Activated CD4-positive, alpha-beta T cell treated with anti-CD3 and anti-CD28 coated beads, Interleukin-10, Interleukin-2, amounts not matched to agents 100 ng/mL and 50 ng/mL, durations not matched to agents 16 hours and 8 hours (primary cell): ENCODE measurements around the gene DCTN5.
"Not testable (repeated sequence)": the region's sequence is repeated elsewhere in the genome, so short reads cannot be mapped to it uniquely, and the experiment has no call there.

Experiments used
- DNase-seq: peaks from one replicate; pipeline ENCODE4 v3.0.0-alpha.2; 2020

The DCTN5 gene

DNA sequence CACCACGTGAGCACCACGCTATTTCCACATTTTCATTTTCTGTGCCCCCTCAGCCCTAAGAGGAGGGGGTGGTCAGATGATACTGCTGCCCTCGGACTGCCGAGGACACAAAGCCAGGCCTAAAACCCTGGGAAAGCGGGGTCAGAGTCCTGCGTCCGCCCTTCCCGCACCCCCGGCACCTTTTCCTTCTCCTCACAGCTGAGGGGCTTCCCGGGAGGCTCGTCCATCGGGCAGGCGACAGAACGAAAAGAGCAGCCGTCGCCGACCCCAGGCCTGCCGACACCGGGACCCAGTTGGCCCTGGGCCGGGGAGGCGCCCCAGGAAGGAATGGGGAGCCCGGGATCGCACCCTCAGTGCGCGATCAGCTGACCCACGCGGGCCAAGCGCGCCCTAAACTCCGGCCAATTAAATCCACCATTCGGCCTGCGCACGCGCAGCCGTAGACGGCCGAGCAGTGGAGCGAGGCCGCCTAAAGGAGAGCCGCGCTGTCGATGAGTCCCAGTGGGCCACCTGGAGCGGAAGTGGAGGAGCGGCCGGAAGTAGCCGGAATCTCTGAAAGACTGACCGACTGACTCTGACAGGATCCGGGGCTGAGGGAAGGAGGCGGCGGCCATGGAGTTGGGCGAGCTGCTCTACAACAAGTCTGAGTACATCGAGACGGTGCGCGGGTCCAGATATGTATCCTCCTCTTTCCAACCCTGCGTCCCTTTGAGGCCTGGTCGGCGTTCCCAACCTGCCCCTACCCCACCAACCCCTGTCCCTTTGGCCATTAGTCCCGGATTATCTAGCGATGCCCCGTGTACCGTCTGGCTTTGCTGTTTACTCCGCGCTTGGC is at the start of gene DCTN5, which contains the start of gene PALB2:
DCTN5 (plus strand) TSS at position 536 of the 835 bp plus-strand sequence; CDS start at position 613, 77 bp downstream.
PALB2 (minus strand) TSS at position 380 of the 835 bp plus-strand sequence; CDS start at position 227, 153 bp downstream.
- DNase-seq = peak; percentile 96

DNA sequence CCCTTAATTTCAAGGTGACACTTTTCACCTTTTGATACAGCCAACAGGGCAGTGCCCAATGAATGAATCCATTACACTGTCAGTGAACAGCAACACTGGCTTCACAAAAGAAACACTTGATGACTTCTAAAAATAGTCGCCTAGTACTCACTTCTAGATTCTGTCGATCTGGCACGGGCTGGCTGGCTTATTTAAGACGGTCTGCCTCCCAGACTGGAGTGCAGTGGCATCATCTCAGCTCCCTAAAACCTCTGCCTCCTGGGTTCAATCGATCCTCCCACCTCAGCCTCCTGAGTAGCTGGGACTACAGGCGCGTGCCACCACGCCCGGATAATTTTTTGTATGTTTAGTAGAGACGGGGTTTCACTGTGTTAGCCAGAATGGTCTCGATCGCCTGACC is 47.1 kb upstream of the DCTN5 start:
- no peak for DNase-seq

DNA sequence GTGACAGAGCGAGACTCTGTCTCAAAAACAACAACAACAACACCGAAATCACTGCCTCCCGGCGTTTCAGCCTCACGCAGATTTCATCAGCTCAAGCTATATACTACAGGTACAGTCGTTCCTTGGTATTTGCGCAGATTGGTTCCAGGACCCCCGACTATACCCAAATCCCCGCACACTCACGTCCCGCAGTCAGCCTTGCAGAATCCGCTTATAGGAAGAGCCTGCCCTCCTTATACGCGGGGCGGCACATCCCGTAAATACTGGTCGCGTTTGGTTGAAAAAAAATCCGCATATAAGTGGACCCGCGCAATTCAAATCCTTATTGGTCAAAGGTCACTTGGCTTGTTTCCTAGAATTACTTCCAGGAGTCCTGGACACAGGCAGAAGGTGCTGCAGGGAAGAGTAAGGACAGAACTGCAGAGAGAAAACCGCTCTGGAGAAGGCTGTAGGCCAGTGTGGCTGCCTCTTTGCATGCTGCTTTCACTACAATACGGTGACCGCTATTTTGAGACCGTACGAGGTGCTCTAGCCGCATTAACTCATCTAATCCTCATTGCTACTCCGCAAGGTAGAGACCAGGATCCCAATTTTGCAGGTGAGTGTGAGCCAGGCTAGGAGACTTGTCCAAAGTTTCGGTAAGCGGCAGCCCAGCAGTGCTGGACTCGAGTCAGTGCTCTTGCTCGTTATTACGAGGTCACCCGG is 45.9 kb upstream of the DCTN5 start:
- DNase-seq = peak; percentile 4

DNA sequence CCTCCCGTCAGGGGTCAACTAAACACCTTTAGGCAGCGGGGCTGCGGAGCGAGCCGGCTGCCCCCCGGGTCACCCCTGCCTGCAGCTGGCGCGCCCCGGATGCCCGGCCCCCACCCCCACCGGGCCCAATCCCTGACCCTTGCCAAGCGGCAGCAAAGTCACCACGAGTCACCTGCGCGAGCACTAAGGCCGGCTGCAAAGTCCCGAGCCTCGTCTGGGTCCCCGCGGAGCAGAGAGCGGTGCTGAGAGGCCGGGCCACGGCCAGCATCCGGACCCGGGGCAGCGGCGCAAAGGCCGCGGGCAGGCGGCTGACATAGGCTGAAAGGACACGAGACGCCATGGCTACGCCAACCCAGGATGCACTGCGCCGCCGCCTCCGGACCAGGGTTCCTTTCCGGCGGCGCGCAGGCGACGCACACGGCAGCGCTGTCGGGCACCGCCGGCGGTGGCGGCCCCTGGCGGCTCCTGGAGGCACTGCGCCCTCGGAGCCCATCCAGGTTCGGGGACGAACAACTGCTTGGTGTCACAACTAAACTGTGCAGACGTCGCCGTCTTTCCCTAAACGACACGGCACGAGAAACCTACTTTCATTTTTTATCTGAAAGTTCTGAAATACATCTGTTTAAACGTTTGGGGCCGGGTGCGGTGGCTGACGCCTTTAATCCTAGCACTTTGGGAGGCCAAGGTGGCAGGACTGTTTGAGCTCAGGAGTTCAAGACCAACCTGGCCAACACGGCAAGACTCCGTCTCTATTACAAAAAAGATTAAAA is 45.1 kb upstream of the DCTN5 start, which contains the start of gene NDUFAB1:
NDUFAB1 (minus strand) TSS at position 366 of the 770 bp plus-strand sequence; CDS start at position 340, 26 bp downstream.
- peak; percentile 95 for DNase-seq

DNA sequence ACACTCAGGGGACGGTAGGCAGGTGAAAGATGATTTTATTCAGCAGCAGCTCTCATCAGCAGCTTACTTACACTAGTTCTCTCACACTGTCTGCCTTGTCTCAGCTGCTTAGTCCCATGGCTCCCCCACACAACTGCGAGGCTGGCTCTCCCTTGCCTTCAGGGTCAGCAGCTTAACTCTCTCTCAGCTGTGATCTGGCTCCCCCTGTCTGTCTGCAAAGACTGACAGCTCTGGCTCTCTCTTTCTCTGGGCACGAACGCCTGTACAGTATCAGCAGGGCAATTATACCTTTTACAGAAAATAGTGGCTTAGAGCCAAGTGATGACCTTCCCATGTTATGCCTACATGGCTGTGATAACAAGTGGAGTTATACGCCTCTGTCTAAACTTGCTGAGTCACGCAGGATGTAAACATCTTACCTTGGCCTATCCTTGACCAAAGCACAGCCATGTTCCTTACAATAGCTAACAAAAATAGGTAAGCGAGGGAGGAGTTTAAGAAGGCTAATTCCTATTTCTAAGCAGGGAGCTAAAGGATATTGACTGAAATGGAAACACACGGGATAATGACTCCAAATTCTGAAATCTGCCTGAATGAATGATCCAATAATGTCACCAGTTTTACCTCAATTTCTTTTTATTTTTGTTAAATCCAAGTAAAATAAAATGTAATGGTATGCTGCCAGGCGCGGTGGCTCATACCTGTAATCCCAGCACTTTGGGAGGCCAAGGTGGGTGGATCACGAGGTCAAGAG is 44.1 kb upstream of the DCTN5 start:
- peak; percentile 35 for DNase-seq

DNA sequence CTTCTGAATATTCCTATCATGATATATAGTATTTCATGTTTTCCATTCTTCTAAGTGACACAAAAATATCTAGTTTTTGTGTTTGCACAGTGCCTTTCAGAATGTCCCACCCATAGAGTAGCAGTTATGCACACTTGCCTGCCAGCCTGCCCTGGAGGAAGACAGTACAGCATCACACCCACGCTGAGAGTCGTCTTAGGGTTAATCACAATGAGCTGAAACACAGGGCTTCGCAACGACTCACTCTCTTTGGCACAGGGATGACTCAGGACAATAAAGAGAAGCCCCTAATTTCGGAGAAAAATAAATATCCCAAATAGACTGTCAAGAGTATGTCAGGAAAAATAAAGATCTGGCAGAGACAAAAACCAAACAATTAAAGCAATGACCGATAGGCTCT is 33.5 kb upstream of the DCTN5 start:
- no peak for DNase-seq

DNA sequence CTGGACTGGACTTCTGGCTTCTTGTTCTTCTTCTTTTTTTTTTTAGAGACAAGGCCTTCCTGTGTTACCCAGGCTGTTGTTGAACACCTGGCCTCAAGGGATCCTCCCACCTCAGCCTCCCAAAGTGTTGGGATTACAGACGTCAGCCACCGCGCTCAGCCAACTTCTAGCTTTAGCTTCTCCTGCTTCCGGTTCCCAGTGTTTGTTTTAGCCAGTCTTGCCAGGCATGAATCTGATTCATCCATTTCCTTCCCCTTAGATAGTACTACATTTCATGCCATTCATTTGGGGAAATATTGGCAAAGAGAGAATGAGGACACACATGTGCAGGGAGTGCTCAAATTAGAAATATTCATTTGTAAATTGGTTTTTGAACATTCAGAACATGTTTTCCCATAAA is 33.1 kb upstream of the DCTN5 start:
- no peak for DNase-seq

DNA sequence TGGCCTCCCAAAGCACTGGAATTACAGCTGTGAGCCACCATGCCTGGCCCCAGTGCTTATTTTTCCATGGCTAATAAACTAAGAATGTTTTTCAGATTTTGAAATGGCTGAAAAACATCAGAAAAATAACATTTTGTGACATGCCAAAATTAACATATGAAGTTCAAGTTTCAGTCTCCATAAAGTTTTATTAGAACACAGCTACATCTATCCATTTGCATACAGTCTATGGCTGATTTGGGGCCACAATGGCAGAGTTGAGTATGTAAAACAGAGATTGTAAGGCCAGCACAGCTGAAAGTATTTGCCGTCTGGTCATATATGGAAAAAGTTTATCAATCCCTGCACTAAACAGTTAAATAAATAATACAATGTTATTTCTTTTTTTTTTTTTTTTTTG is 31.3 kb upstream of the DCTN5 start:
- no peak for DNase-seq

DNA sequence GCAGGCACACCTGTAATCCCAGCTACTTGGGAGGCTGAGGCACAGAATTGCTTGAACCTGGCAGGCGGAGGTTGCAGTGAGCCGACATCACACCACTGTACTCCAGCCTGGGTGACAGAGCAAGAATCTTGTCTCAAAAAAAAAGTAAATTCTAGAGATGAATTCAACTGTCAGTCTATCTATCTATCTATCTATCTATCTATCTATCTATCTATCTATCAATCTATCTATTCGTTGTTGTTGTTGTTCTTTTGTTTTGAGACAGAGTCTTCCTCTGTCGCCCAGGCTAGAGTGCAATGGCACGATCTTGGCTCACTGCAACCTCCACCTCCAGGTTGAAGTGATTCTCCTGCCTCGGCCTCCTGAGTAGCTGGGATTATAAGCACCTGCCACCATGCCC is 30.4 kb upstream of the DCTN5 start:
- not testable (repeated sequence) for DNase-seq

DNA sequence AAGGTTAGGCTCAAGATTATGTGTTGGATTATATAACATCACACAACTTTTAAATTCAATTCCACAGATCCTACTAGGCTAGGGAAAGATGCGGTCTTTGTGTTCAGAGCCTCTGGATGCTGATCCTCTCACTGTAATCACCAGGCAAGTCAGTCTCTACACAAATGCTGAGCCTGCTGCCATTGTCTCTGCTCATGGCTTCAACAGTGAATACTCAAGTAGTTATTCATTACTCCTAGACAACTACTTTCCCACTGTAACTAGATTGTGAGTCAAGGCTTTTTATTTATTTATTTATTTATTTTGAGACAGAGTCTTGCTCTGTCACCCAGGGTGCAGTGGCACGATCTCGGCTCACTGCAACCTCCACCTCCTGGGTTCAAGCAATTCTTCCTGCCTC is 29.3 kb upstream of the DCTN5 start:
- DNase-seq = no peak

DNA sequence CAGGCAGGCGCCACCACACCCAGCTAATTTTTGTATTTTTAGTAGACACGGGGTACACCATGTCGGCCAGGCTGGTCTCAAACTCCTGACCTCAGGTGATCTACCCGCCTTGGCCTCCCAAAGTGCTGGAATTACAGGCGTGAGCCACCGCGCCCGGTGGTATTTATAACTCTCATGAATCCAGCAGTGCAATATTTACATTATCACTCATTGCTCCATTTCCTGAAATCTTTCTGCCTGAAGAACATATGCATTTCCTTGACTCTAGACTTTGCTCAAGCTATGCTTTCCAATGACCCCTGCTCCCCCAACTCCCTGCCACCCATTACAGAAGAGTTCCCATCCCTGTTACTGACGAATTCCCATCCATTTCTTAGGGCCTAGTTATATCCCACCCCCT is 25.5 kb upstream of the DCTN5 start:
- no peak for DNase-seq

DNA sequence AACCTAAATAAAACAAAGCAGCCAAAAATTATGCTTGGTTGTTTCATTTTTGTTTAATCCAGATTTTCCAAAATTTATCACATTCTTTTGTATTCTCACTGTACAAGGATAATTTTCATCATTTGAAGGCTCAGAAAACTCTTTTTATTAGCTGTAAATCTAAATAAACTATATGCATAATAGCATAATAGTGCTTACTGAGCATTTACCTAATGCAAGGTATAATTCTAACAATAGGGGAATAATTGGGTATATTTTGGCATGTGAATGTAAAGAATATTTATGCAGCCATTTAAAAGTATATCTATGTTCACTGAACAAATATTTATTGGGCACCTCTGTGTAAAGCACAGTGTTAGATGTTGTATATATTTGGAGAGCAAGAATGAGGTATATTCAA is 17.2 kb upstream of the DCTN5 start:
- DNase-seq = no peak

DNA sequence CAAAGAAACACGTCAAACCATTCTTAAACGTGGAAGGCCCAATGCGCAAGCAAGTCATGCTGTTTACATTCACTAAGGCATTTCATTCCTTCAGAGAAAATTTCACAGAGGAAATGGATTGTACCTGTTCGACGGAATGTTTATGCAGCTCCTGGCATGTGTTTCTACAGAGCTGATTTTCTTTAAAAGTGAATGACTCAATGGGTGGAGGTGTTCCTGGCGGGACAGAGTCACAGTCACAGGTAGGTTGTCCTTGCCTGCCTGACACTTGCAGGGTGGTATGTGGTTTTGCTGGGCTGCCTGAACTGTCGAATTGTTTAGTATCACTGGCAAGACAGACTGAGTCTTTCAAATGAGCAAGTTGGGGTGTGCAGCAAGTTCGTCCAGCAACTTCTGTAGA is 11.8 kb upstream of the DCTN5 start:
- DNase-seq = no peak

DNA sequence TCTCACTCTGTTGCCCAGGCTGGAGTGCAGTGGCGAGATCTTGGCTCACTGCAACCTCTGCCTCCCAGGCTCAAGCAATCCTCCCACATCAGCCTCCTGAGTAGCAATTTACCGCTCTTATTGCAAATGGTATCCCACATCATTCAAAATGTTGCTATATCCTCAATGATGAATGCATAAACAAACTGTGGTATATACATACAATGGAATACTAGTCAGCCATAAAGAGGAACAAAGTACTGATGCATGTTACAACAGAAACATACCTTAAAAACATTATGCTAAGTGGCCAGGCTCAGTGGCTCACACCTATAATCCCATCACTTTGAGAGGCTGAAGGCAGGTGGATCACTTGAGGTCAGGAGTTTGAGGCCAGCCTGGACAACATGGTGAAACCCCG is 9.4 kb upstream of the DCTN5 start:
- DNase-seq = not testable (repeated sequence)

DNA sequence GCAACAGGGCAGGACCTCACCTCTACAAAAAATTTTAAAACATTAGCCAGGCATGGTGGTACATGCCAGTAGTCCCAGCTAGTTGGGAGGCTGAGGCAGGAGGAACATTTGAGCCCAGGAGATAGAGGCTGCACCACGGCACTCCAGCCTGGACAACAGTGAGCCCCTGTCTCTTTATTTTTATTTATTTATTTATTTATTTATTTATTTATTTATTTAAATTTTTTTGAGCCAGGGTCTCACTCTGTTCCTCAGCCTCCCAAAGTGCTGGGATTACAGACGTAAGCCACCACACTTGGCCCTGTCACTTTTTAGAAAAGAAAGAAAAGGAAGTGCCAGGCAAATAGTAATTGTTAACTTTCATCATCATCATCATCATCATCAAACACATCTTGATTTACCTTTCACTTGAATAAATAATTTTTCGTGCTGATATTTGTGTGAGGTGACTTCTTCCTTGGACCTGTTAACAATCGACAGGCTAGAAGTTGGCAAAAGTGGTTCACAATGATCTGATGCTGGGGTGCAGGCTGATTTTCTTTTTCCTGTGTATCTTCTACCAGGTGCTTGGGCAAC is 6.7 kb upstream of the DCTN5 start:
- no peak for DNase-seq

DNA sequence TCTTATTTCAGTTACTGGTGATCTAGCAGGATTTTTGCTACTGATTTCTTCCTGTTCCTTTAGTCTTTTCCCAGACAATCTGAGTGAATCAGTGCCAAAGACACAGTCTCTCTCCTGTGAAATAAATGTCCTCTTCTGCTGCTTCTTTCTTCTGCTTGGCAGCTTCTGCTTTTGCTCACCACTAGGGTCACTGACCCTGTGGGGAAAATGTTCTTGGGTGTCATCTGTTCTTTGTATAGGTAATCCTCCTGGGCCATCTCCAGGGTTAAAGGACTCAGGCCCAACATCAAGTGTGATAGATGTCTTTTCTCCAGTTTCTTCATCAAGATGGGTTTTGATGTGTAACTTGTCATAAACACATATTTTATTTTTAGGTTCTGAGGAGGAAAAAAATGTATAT is 5.3 kb upstream of the DCTN5 start:
- no peak for DNase-seq

DNA sequence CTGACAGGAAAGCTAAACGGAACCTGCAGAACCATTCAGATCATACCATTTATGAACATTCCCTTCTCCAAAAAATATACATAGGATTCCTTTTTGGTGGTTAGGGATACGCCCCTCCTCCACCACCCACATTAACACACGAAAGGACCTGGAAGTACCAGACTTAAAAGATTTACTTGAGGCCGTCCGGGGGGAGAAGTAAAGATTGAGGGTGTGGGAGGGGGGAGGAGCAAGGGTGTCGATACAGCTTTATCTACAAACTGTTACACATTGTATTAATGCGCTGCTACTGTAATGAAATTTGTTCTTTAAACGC is 693 bp upstream of the DCTN5 start:
- DNase-seq = no peak

DNA sequence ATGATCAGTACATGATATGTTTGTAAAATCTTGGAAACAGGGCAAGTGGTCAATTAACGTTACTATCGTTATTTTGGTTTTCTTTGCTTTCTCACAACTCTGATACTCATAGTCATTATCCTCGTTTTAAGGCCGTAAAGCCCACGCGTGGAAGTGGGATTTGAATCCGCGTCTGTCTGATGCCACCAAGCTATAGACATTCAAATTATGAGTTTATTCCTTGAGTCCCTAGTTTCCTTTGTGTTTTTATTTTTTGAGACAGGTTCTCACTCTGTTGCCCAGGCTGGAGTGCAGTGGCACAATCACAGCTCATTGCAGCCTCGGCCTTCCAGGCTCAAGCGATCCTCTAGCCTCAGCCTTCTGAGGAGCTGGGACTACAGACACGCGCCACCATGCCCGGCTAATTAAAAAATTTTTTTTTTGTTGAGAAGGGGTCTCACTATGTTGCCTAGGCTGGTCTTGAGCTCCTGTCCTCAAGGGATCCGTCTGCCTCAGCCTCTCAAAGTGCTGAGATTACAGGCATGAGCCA is 1.0 kb downstream of the DCTN5 start:
- DNase-seq = no peak

DNA sequence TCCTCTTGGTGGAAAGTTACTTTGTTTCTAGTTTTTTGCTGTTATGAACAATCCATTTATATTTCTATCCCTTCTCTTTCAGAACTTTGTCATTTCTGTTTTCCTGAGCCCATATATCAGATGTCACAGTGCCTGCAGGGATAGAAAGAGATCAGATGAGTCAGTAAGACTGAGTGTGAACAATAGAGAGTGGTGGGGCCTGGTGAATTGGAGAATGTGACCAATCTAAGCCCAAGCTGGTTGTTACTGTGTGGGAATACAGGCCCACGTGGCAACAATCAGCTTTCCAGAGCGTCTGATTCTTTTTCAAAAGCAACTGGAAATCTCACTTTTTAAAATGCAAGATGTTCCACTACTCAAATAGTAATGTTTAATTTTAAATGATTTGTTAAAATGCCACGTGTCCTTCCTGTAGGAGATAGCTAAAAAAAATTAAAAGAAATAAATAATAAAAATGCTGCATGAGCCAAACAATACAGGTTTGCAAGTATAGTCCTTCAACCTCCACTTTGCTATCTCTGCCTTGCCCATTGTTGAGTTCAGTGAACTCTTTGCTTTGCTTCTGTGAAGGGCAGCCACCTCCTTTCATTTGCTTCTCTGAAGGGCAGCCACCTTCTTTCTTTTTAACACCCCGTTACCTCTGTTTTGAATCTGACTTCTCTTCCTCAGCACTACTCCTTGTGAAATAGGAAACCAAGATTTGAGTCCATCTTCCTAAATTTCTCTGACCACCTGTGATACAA is 9.6 kb downstream of the DCTN5 start:
- peak; percentile 39 for DNase-seq

DNA sequence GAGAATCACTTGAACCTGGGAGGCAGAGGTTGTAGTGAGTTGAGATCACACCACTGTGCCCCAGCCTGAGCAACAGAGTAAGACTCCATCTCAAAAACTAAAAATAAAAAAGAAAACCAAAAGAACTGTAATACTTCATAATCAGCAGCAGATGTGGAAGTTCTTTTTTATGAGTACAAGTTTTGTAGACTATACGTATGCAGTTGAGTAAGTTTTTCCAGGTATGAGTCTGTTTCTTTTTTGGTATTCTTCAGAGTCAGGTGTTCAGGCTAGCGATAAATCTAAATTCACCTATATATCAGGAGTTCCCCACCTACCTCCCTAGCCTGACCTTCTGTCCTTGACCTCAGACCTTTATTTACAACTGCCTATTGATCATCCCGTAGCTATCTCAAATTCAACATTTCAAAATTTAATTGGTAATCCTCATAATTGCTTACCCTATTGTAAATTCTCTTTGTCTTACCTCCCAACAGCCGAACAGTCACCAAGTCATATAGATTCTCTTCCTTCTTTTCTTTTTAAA is 10.7 kb downstream of the DCTN5 start:
- DNase-seq = peak; percentile 20

DNA sequence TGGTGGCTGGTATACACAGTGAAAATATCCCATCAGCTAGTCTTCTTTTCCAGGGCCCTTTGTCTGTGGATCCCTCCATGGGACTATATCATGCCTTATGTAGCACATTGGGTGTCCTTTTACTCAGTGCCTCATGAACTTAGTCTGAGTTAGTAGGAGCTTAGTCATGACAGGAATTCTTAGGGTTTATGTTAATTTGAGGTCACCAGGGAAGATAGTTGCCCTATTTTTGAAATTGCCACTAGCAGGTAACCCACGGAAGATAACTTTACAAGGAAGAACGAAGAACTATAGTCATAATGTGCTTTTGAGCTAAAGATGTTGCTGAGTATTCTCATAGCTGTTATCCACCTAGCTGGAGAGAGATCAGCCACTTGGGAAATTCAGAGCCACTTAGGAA is 22.7 kb downstream of the DCTN5 start:
- peak; percentile 41 for DNase-seq
